ENCODE measurements around the gene TMA7. TPM values are rescaled to one million over a fixed set of nuclear protein-coding genes. Genes with fewer than 3 reads are reported as not detected.

TMA7 gene
- total RNA-seq, 1 donor from 2014 or later = 390 TPM

DNA sequence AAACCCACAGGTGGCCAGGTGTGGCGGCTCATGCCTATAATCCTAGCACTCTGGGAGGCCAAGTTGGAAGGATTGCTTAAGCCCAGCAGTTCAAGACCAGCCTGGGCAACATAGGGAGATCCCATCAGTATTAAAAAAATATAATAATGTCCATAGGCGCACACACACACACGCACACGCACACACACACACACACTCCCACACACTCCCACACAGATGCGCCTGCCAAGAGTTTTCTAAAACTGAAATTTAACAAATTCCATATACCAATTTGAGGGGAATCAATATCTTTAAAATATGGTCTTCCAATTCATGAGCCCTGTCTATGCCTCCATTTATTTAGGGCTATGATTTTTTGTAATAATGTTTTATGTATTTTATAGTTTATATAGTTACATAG lies 46.9 kb downstream of the TMA7 start:
- DNase-seq (ENCODE audit: extremely low read depth, low read depth, low spot score) = no peak

DNA sequence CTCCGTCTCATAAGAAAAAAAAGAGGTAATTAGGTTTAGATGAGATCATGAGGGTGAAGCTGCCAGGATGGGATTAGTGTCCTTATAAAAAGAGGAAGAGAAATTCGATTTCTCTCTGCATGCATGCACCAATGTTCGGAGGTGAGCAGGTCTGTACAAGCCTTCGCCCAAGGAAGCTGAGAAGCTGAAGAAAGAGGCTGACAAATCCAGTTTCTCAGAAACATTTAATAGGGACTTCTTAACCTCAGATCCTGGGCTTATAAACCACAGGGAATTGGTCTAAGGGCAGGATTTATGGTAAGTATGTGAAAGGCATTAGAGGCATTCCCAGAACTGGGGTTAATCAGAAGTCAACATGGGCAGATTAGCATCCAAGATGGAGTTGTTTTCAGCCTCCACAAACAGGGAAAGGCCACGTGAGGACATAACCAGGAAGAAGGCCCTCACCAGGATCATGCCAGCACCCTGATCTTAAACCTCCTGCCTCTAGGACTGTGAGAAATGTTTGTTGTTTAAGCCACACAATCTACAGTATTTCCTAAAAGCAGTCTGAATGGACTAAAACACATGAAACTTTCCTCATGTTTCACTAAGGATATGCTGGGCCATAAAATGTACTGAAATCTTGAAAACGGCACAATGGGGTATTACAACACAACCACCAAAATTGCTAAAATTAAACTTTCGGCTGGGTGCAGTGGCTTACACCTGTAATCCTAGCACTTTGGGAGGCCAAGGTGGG lies 52.6 kb downstream of the TMA7 start:
- DNase-seq (ENCODE audit: extremely low read depth, low read depth, low spot score) = no peak

GRCh38 chr3:48493203-48493501 lies 53.1 kb downstream of the TMA7 start:
- no peak for DNase-seq (ENCODE audit: extremely low read depth, low read depth, low spot score)

Other genes with a start within 250 kb of the TMA7 start
- not detected in 2 replicates for gene CAMP, start 216.8 kb upstream of the TMA7 start, total RNA-seq
- gene ZNF589, start 199.2 kb upstream of the TMA7 start, total RNA-seq = 2.2 and 4.7 TPM in 2 replicates
- gene NME6, start 138.9 kb upstream of the TMA7 start, total RNA-seq = 22.3 and 22.9 TPM in 2 replicates
- not detected in 2 replicates for gene SPINK8, start 106.6 kb upstream of the TMA7 start, total RNA-seq
- not detected in 2 replicates for gene FBXW12, start 68.0 kb upstream of the TMA7 start, total RNA-seq
- gene PLXNB1, start 10.2 kb upstream of the TMA7 start, total RNA-seq = 35.3 and 35.4 TPM in 2 replicates
- 10.8 and 12.7 TPM in 2 replicates for gene CCDC51, start 138 bp upstream of the TMA7 start, total RNA-seq
- 4.7 and 8.6 TPM in 2 replicates for gene ATRIP, start 6.5 kb downstream of the TMA7 start, total RNA-seq
- gene SHISA5, start 63.9 kb downstream of the TMA7 start, total RNA-seq = 297 and 305 TPM in 2 replicates
- gene PFKFB4, start 116.5 kb downstream of the TMA7 start, total RNA-seq = 6.5 and 10.7 TPM in 2 replicates
- gene UCN2, start 123.5 kb downstream of the TMA7 start, total RNA-seq = 0.24 and 1.2 TPM in 2 replicates
- gene COL7A1, start 155.1 kb downstream of the TMA7 start, total RNA-seq = 20.0 and 25.0 TPM in 2 replicates
- gene UQCRC1, start 169.4 kb downstream of the TMA7 start, total RNA-seq = 207 and 225 TPM in 2 replicates
- not detected in 2 replicates for gene TMEM89, start 181.5 kb downstream of the TMA7 start, total RNA-seq
- 26.4 and 31.1 TPM in 2 replicates for gene SLC26A6, start 195.2 kb downstream of the TMA7 start, total RNA-seq
- 1.1 and 2.2 TPM in 2 replicates for gene CELSR3, start 222.6 kb downstream of the TMA7 start, total RNA-seq
- 18.6 and 34.7 TPM in 2 replicates for gene NCKIPSD, start 245.7 kb downstream of the TMA7 start, total RNA-seq

All from glomerular endothelial cell (primary cell).